Natural killer cell (primary cell): ENCODE results near the gene ALKBH7. TPM values are rescaled to one million over a fixed set of nuclear protein-coding genes. Genes with fewer than 3 reads are reported as not detected.
A peak's percentile ranks its signal among the peaks of the same experiment; 100 is the strongest.

Source experiments
- ATAC-seq, 3 donors: fragments of 150-1000 bp in 2 of 3; fragments of 200-7000 bp in 1 of 3; cut with Tn5 transposase; 1 replicate in 1 of 3; 2 replicates in 2 of 3; pipeline ENCODE4 v1.10.0; 2021; ENCODE audit warnings: mild to moderate bottlenecking in 2 of 3, moderate library complexity in 2 of 3
- DNase-seq, 2 donors: peaks; one replicate each; pipeline versions ENCODE4 v3.0.0 to v3.0.0-alpha.2; 2013 to 2021; ENCODE audit warnings: mixed read lengths in 1 of 2
- H3K27ac ChIP-seq: one replicate; pipeline ENCODE4 v1.5.1; 2013; ENCODE audit warnings: mild to moderate bottlenecking, low read length
- H3K27me3 ChIP-seq: one replicate; pipeline ENCODE4 v1.6.1; 2013; ENCODE audit warnings: low read length; ENCODE audit not compliant: control insufficient read depth, insufficient read depth
- H3K36me3 ChIP-seq: one replicate; pipeline ENCODE4 v1.6.1; 2013; ENCODE audit warnings: low read length; ENCODE audit not compliant: control insufficient read depth, insufficient read depth
- H3K4me1 ChIP-seq: one replicate; pipeline ENCODE4 v1.6.1; 2013; ENCODE audit warnings: low read length; ENCODE audit not compliant: control insufficient read depth, insufficient read depth
- H3K4me3 ChIP-seq: one replicate; pipeline ENCODE4 v1.5.1; 2013; ENCODE audit warnings: low read length
- H3K9me3 ChIP-seq: one replicate; pipeline ENCODE4 v1.6.1; 2013; ENCODE audit warnings: low read length; ENCODE audit not compliant: control insufficient read depth, insufficient read depth
- H3K27ac Mint-ChIP-seq, 2 donors: one replicate each; pipeline ENCODE4 v1.8.0; 2022; ENCODE audit warnings: mild to moderate bottlenecking in 2 of 2, mixed read lengths in 2 of 2, moderate library complexity in 1 of 2
- H3K27me3 Mint-ChIP-seq, 2 donors: one replicate each; pipeline ENCODE4 v1.8.0; 2022; ENCODE audit warnings: low read depth in 2 of 2, mixed read lengths in 2 of 2
- H3K36me3 Mint-ChIP-seq: one replicate; pipeline ENCODE4 v1.8.0; 2022; ENCODE audit warnings: mixed read lengths
- H3K4me1 Mint-ChIP-seq, 2 donors: one replicate each; pipeline ENCODE4 v1.8.0; 2022; ENCODE audit warnings: mixed read lengths in 2 of 2
- H3K4me3 Mint-ChIP-seq: one replicate; pipeline ENCODE4 v1.8.0; 2022; ENCODE audit warnings: mild to moderate bottlenecking, moderate library complexity, mixed read lengths
- H3K9me3 Mint-ChIP-seq, 2 donors: one replicate each; pipeline ENCODE4 v1.8.0; 2022; ENCODE audit warnings: mixed read lengths in 2 of 2
- WGBS: methylation state at CpG from one replicate; pipeline ENCODE4 v1.1.7; 2013; ENCODE audit warnings: missing lambda C conversion rate; ENCODE audit not compliant: insufficient coverage; 5-methylcytosine and 5-hydroxymethylcytosine counted together
- intact Hi-C: fragments of 100-400 bp; cut with micrococcal nuclease; formaldehyde crosslinking; loops from one replicate; pipeline ENCODE4 v1.14.2; 2022
- total RNA-seq, 4 donors: library from RNA; stranded (reverse); fragments of 120-200 nt in 1 of 4; gene quantifications; one replicate each; pipeline versions ENCODE4 v1.2.3 to v1.2.4, GENCODE V29; 2013 to 2022
- TF ChIP-seq, protein P1 (sequence below): fragments of 200-600 bp; IDR thresholded peaks from one replicate; pipeline ENCODE4 v1.8.0; 2022; ENCODE audit warnings: antibody characterized with exemption

The ALKBH7 gene
- total RNA-seq, 3 donors from 2014 or later (not counting 1 experiment from before 2014, with no cell fraction given): 23.7 to 30.4 (median 25.9) TPM

DNA sequence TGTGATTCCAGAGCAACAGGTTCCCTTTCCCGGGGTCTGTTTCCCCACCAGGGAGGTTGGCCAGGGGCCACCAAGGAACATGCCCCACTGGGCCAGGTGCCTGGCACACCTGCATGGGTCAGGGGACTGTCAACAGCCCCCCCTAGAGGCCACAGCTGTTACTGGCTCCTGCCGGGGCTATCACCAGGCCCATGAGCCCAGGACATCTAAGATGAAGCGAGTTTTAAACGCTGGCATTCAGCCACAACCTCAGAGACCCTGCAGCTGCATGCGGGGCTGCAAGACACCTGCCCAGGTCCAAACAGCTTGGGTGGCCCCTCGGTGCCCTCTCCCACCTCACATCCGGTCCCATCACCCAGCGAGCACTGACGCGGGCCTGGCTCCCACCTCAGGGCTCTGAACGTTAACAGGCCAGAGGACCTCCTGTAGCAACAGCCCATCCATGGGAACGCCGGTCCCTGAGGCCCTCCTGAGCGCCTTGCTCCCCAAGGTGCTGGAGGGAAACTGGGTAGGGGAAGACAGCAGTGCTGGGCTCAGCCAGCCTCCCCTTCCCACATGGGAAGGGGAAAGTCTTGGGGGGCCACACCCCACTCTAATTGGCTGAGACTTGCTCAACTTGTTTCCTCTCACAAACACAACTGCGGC, 40.0 kb downstream of the ALKBH7 start:
- no peak overlapping the region for H3K27ac ChIP-seq
- no peaks in the 10 kb centered on the region for H3K27me3 Mint-ChIP-seq
- H3K27me3 ChIP-seq: no peaks in the 10 kb centered on the region
- intact Hi-C loops: no loop called here
- TF ChIP-seq, protein P1, sequence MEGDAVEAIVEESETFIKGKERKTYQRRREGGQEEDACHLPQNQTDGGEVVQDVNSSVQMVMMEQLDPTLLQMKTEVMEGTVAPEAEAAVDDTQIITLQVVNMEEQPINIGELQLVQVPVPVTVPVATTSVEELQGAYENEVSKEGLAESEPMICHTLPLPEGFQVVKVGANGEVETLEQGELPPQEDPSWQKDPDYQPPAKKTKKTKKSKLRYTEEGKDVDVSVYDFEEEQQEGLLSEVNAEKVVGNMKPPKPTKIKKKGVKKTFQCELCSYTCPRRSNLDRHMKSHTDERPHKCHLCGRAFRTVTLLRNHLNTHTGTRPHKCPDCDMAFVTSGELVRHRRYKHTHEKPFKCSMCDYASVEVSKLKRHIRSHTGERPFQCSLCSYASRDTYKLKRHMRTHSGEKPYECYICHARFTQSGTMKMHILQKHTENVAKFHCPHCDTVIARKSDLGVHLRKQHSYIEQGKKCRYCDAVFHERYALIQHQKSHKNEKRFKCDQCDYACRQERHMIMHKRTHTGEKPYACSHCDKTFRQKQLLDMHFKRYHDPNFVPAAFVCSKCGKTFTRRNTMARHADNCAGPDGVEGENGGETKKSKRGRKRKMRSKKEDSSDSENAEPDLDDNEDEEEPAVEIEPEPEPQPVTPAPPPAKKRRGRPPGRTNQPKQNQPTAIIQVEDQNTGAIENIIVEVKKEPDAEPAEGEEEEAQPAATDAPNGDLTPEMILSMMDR: peak; percentile 40
- H3K36me3 Mint-ChIP-seq: no peaks in the 10 kb centered on the region
- DNase-seq (peak in 1 of 2 donors; percentile 72), ATAC-seq (peak; percentile 45 to 70 (median 61))
- H3K4me3 ChIP-seq: no peak overlapping the region
- H3K9me3 ChIP-seq: no peaks in the 10 kb centered on the region
- no peak overlapping the region for H3K4me3 Mint-ChIP-seq
- H3K9me3 Mint-ChIP-seq: no peaks in the 10 kb centered on the region
- H3K4me1 ChIP-seq: no peaks in the 10 kb centered on the region
- H3K27ac Mint-ChIP-seq: no peak overlapping the region
- 83% methylated on average over 14 of the region's 15 CpGs for WGBS
- H3K4me1 Mint-ChIP-seq: no peaks in the 10 kb centered on the region
- peaks cover 33% of the 10 kb centered on the region for H3K36me3 ChIP-seq

DNA sequence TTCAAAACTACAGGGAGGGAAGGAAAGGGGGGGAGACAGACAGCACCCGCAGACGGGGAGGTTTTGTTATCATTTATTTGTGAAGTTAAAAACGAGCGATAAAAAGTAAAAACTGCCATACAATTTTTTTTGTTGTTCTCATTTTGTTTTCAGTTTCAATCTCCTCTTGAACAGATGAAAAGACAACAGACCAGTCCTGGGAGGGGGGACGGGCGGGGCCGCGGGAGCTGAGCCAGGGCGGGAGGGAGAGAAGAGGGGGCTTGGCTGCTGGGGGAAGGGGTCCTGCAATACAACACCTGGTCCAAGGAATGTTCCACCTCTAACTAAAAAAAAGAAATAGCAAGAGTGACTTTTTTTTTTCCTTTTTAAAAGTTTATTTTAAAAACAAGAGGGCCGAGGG, 40.7 kb downstream of the ALKBH7 start:
- TF ChIP-seq, protein P1: no peak
- Mint-ChIP-seq H3K4me3 (no peak overlapping the region), H3K36me3 (no peaks in the 10 kb centered on the region), H3K27ac (no peak overlapping the region), H3K27me3 (no peaks in the 10 kb centered on the region), H3K9me3 (no peaks in the 10 kb centered on the region), H3K4me1 (no peaks in the 10 kb centered on the region)
- no peaks in the 10 kb centered on the region for H3K4me1 ChIP-seq
- H3K4me3 ChIP-seq: no peak overlapping the region
- H3K27ac ChIP-seq: no peak overlapping the region
- no peak for ATAC-seq
- intact Hi-C loops: no loop called here
- H3K9me3 ChIP-seq: no peaks in the 10 kb centered on the region
- 78% methylated on average over 4 of the region's 10 CpGs for WGBS
- H3K36me3 ChIP-seq: peaks cover 40% of the 10 kb centered on the region
- no peaks in the 10 kb centered on the region for H3K27me3 ChIP-seq
- no peak for DNase-seq

DNA sequence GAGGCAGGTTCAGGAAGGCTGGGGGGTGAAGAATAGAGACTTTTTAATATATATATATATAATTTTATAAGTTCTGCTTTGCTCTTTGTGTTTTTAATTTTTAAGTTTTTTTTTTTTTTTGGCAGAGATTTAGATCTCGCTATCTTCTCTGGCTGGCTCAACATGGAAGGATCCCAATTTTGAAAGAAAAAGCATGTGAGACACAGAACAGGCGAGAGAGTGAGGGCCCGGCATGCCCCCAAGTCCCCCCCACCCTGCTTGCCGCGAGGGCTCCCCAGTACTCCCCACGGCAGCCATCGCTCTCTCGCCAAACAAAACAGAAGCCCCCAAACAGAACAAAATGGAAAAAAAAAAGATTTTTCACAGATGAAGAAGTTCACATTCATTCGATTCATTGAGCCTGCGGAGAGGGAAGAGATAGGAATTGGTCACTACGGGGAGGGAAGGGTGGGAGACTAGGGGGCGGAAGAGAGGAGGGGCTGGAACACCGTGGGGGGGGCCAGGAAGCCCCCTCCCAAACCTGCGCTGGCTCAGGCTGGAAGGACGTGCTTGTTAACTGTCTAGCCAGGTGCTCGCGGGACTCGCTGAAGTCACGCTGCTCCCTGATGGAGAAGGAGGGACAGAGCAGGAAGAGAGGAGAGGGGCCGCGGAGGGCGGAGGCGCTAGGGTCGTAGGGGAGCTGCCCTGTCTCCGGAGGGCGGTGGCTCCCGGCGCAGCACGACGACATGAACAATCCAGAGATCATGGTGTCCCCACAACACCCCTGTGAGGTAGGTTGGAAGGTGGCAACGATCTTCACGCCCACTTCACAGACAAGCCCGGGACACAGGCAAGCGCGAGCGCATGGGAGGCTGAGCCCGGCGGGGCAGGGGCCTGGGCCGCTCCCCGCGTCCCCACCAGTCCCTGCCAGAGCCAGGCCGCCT, 41.4 kb downstream of the ALKBH7 start:
- no peak overlapping the region for H3K4me3 Mint-ChIP-seq
- ATAC-seq: no peak
- TF ChIP-seq, protein P1: no peak
- H3K9me3 Mint-ChIP-seq: no peaks in the 10 kb centered on the region
- H3K36me3 Mint-ChIP-seq: no peaks in the 10 kb centered on the region
- H3K27ac Mint-ChIP-seq: no peak overlapping the region
- H3K36me3 ChIP-seq: peaks cover 47% of the 10 kb centered on the region
- peaks cover 0 to 4% of the 10 kb centered on the region in 2 donors for H3K4me1 Mint-ChIP-seq
- H3K4me1 ChIP-seq: no peaks in the 10 kb centered on the region
- H3K27ac ChIP-seq: no peak overlapping the region
- H3K4me3 ChIP-seq: no peak overlapping the region
- WGBS: 93% methylated on average over 42 of the region's 42 CpGs
- intact Hi-C loops: no loop called here
- H3K27me3 Mint-ChIP-seq: no peaks in the 10 kb centered on the region
- no peak for DNase-seq
- H3K27me3 ChIP-seq: no peaks in the 10 kb centered on the region
- H3K9me3 ChIP-seq: no peaks in the 10 kb centered on the region
